GM18508 (cell line): Measurements from ENCODE around the gene HOGA1.
"Not testable (repeated sequence)": the region's sequence is repeated elsewhere in the genome, so short reads cannot be mapped to it uniquely, and the experiment has no call there.

ENCODE experiments used
- ATAC-seq: cut with Tn5 transposase; IDR thresholded peaks from one replicate; pipeline ENCODE4 v1.9.1; 2021; ENCODE audit warnings: moderate number of reproducible peaks; ENCODE audit not compliant: insufficient read depth, unreplicated experiment

The HOGA1 gene

DNA sequence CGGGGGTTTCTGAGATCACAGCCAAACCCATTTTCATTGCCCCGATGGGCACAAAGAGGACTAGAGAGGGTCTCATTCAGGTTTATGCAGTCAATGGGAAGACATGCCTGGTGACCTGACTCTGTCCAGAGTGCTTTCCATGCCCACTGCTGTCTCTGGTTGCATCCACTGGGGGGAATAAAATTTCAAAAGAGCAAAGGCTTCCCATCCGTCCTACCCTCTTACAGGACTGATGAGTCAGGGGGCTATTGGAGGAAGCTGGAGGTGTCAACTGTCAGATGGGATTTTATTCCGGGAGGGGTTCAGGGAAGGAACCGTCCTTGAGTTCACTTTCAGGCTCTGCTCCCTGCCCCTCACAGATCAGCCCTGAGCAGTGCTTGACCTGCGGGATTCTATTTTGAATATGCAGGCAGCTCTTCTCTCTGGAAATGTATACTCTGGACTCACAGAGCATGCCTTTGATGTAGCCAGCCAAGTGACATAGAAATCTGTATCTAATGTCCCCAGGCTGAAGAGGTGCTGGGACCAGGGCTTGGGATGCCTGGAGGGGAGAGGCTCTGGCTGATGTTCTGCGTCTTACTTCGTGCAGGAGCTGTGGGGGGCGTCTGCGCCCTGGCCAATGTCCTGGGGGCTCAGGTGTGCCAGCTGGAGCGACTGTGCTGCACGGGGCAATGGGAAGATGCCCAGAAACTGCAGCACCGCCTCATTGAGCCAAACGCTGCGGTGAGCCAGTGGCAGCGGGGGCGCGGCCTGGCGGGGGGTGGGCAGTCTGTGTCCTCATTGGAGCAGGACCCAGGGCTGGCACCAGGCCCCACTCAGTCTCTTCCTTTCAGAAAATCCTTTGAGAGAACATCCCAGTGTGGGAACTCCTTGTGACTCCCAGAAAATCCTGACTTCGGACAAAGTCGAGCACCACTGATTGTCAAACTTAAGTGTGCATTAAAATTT lies 17.4 kb downstream of the HOGA1 start:
- no peak for ATAC-seq

DNA sequence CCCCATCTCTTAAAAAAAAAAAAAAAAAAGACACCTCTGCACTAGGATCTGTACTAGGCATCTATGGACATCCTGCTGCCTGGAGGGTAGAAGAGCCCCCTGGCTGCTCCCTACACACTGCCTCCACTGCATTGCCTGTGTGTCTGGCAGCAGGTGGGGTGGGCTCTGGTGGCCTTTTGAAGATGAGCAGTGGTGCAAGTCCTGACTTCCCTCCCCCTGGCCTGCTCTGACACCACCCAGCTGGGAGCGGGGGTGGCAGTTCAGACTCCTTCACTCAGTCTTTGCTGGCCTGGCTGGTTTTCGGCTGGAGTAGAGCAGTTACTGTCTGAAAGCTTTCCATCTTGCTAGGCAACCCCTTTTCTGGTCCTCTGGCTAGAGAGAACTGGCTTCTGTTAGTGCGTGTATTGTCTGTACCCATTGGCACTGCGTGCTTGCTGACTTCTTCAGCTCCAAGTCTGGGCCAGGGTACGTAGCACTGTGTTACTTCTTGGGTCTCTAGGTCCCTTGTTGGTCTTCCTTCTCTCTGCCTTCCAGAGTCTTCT lies 23.0 kb downstream of the HOGA1 start:
- no peak for ATAC-seq

DNA sequence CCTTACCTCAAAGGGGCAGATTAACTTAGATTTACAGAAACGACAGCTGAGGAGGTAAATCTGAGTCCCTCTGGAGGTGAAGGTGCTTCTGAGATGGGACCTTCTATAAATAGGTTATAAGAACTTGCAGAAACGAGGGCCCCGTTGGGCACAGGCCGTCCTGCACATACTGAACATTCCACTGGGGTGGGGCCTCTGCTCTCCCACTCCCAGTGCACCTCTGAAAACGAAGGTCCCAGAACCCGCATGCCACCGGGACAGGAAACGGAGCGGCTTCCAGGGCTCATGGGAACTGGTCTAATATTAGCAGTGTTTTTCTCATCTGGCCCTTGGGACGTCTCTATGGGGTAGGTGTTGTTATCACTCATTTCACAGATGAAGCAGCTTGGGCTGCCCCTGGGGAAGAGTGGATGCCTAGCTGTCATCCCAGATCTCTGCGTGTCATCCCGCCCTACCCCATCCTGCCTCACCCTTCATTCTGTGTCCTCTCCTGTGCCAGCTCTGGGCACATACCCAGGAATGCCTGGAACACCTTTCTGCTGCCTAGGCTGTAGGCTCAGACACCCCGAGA lies 24.9 kb downstream of the HOGA1 start:
- ATAC-seq = no peak

DNA sequence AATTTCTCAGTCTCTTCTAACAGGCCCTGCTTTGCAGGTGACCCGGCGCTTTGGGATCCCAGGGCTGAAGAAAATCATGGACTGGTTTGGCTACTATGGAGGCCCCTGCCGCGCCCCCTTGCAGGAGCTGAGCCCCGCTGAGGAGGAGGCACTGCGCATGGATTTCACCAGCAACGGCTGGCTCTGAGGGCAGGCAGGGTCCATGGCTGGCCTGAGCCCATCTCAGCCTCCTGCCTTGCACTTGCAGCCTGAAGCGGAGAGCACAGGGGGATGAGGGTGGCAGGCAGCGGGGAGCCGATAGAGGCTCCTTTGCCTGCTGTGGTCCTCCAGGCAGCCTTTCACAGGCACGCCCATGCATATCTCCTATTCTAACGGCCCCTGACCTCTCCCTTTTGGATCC lies 27.3 kb downstream of the HOGA1 start:
- no peak for ATAC-seq

DNA sequence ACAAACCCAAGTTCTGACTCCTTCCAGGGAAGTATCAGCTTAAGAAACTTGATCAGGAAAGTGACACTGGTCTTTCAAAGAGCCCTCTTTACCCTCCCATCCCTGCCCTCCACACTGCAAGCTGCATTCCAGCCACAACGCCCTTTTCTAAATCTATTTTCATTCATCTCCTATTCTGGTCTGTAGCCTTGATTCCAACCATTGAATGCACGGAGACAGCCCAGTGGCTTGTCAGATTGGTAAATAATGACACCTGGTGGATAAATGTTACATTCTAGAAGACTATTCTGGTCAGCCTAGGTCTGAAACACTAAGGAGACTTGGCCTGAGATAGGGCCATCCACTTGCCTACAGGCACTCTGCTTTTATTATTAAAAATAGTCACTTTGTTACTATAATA lies 28.2 kb downstream of the HOGA1 start:
- ATAC-seq = no peak

DNA sequence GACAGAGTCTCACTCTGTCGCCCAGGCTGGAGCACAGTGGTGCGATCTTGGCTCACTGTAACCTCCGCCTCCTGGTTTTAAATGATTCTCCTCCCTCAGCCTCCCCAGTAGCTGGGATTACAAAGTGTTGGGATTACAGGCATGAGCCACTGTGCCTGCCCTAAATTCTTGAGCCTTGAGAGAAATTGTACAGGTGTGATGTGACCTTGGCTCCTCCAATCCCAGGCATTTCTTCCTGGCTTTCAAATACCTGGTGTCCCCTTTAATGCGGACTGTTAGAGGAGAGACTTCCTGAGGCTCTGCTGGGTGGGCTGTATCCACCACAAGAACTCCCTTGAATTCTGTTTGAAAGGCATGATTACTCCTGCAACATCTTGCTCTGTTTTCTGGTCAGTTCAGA lies 34.1 kb downstream of the HOGA1 start:
- ATAC-seq = no peak

DNA sequence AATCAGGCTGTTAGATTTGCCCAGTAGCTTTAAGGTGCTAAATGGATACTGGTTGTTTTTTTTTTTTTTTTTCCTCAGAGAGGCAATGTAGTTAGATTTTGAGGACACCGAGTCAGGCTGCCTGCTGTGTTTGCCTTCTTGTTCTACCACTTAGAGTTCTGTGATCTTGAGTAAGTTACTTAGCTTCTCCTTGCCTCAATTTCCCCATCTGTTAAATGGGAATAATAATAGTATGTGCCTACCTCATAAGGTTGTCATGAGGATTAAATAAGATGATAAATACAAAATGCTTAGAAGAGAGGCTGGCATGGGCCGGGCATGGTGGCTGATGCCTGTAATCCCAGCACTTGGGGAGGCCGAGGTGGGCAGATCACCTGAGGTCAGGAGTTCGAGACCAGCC lies 34.5 kb downstream of the HOGA1 start:
- ATAC-seq = no peak

DNA sequence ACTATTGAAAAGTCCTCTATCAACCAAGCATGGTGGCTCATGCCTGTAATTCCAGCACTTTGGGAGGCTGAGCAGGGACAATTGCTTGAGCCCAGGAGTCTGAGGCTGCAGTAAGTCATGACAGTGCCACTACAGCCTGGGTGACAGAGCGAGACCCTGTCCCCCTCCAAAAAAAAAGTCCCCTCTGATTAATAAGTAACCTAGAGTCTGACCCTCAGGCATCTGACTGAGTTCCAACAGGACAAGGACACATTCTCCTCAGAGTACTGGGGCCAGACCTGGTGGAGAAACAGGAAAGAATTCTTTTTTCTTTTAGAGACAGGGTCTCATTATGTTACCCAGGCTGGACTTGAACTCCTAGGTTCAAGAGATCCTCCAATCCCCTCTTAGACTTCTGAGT lies 39.1 kb downstream of the HOGA1 start:
- no peak for ATAC-seq

DNA sequence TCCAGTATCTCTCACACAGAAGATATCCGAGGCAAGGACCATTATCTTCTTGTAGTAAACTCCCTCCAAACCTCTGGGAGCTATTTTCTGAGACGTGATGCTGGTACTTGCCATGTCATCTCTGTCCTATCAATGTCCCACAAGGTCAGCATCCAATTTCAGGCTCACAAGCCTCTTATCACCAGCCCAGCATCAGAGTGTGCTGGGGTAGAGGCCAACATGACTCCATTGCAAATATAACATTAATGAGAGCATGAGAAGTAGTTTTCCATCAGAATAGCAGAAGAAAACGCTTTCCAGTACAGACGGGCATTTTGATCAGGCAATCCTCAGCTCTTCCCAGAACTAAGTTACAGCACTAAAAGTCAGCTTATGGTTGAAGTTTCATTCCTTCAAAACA lies 43.5 kb downstream of the HOGA1 start:
- ATAC-seq = no peak

DNA sequence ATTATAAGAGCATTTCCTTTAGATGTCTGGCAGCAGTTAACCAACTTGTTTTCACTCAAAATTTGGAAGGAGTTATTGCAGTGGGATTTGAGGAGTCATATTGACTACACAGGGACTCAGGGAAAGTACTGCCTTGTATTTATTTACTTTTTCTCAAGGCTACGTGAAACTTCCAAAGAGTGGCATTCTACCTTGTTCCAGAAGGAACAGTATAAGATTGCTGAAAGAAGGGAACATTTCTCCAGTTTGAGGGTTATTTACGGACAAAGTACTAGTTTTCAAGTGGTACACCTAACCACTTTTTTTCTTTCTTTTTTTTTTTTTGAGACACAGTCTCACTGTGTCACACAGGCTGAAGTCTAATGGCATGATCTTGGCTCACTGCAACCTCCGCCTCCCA lies 44.0 kb downstream of the HOGA1 start:
- no peak for ATAC-seq

DNA sequence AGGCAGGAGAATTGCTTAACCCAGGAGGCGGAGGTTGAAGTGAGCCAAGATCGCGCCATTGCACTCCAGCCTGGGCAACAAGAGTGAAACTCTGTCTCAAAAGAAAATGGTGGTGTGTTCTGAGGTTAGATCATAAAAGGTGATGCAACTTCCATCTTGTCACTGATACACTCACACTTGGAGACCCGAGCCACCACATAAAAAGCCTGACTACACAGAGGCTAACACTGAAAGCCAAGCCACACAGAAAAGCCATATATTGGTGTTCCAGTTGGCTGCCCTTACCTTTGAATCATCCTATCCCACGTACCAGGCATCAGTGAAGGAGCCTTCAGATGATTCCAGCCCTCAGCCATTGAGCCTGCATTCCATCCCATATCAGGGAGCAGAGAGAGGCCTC lies 45.1 kb downstream of the HOGA1 start:
- no peak for ATAC-seq

DNA sequence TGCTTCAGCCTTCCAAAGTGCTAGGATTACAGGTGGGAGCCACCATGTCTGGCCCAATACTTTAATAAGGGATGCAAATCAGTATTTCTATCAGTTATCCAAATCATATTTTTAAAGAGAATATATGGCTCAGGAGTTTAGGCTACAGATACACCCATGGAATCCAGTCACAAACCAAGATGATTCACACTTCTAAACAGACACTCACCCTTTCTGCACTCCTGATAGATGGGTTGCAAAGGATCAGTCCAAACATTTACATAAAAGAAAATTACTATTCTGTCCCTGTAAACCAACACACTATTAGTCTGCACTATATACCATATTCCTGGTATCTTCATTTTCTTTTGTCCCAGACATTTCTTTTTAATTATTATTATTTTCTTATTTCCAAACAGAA lies 46.9 kb downstream of the HOGA1 start:
- ATAC-seq = no peak

DNA sequence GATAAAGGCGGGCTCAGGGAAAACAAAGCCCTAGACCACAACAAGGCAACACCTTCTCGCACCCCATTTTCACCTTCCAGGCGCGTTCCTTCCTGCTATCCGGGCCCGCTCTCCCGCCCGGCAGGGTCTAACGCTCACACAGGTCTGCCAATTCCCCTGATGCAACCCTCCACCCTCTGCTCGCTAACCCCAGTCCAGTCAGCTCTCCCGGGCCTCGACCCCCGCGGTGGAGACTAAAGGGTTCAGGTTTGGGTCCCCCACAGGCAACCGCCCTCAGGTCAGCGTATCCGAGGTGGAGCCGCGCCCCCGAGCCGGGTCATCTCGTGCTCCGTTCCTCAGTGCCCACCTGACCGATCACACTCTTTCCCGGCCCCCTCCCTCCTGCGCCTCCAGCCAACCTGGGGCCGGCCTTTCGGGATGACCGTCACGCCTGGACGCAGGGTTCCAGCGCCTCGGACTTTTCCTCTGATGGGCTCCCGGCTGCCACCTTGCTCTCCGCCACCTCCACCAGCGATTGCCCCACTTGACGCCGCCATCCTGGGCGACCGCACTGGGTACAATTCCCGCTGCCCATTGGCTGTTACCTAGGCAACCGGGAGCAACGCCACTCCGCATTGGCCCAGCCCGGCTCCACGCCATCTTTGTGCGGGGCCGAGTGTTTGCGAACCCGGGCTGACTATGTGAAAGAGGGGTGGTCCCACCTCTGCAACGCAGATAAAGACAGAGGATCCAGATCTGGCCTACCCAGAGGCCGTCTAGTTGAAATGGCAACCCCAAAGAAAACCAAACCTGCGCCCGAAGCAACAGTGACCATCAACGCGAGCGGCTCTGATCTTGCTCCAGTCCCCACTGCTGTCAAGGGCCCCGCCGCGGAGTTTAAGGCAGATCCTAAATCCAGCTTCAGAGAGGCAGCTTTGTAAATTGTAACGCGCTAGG lies 49.0 kb downstream of the HOGA1 start, which contains the start of gene MORN4:
Gene MORN4 (minus strand): TSS at position 552 of the 936 bp plus-strand sequence. CDS start 13,847 bp downstream, outside the sequence.
- ATAC-seq = peak; percentile 90

DNA sequence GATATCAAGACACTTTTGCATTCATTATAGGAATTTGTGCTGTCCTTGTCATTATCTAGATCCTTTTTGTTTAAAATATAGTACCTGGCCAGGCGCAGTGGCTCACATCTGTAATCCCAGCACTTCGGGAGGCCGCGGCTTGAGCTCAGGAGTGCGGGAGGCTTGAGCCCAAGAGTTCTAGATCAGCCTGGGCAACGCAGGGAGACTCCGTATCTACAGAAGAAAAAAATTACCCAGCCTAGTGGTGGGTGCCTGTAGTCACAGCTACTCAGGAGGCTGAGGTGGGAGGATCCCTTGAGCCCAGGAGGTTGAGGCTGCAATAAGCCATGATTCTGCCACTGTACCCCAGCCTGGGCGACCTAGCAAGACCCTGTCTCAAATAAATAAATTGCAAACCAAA lies 49.7 kb downstream of the HOGA1 start:
- ATAC-seq = no peak

DNA sequence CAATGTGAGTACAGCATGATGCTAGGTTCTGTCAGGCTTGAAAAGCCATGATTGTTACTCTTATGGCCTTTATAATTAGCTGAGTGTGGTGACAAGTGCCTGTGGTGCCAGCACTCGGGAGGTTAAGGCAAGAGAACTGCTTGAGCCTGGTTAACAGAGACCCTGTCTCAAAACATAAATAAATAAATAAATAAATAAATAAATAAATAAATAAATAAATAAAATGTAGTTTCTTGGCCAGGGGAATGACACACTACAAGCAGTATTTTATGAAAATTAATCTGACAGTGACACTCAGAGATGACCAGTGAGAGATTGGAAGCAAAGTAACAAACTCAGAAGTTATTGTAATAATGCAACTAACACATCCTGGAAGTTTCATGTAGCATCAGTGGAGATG lies 51.4 kb downstream of the HOGA1 start:
- no peak for ATAC-seq

DNA sequence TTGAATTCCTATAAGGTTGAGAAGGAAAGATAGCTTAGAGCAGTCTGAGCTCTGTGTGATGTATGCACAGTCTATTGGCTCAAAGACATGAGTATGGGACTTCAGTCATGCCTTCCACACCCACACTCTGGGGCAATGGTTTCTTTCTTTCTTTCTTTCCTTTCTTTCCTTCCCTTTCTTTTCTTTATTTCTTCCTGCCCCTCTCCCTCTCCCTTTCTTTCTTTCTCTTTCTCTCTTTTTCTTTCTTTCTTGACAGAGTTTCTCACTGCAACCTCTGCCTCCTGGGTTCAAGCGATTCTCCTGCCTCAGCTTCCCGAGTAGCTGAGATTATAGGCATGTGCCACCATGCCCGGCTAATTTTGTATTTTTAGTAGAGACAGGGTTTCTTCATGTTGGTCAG lies 54.9 kb downstream of the HOGA1 start:
- not testable (repeated sequence) for ATAC-seq

DNA sequence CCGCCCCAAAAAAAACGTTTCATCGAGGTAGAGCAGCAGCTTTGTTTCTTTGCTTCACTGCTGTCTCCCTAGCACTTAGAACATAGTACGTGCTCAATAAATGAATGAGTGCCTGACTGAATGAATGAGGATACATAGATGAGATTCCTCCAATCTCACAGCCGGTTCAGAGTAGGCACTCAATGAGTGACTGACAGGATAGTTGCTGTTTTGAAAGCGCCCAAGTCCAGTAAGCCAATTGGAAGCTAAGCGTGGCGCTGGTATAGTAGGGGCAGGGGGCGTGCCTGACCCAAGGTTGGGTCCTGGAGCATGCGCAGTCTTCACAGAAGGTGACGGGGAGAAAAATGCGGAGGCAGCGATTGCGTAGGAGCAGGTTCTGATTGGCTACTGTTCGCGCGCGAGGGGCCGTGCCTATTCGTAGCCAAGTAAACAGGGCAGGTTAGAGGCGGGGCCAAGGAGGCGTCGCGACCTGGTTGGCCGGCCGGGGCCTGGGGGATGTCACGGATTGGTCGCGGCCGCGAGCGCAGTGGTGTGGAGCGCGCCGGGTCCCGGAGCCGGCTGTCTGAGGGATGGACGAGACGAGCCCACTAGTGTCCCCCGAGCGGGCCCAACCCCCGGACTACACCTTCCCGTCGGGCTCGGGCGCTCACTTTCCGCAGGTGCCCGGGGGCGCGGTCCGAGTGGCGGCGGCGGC lies 56.1 kb downstream of the HOGA1 start, which contains the start of gene PI4K2A:
Gene PI4K2A (plus strand): TSS at position 498 of the 694 bp plus-strand sequence. CDS start 72 bp downstream, at position 570.
- ATAC-seq = peak; percentile 82

DNA sequence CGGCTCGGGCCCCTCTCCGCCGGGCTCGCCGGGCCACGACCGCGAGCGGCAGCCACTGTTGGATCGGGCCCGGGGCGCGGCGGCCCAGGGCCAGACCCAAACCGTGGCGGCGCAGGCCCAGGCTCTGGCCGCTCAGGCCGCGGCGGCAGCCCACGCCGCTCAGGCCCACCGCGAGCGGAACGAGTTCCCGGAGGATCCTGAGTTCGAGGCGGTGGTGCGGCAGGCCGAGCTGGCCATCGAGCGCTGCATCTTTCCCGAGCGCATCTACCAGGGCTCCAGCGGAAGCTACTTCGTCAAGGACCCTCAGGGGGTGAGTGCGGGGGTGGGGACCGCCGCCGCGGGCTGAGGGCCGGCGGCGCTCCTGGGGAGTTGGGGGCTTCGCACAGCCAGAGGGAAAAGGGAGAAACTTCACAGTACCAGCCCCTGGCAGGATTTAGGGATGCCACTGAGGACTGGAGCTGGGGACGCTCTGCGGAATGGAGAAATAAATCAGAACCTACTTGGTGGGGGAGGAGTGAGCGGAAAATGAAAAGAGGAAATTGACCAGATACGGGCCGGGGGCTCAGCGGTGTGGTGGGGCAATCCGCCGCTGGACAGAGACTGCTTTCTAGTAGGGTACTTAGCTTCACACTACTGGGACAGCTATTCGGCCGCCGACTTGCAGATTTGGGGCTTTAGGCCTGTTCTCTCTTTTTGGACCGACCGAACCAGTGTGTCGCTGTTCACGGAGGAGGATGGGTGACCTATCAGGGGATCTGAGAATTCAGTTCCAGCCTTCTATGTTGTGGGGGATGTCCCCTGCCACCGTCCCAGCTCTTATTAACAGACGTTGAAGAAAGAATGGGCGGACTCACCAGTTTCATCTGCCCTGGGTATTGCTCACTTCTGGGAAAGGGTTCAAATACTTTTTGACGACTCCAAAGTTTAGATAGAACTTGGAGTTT lies 57.0 kb downstream of the HOGA1 start:
- ATAC-seq = no peak
